Esophagus muscularis mucosa (tissue), 4 donors: ENCODE results near the gene SPSB4. TPM values are rescaled to one million over a fixed set of nuclear protein-coding genes. Genes with fewer than 3 reads are reported as not detected.
A peak's percentile ranks its signal among the peaks of the same experiment; 100 is the strongest.

Experiments
- DNase-seq: peaks from one replicate; pipeline ENCODE4 v3.0.0-alpha.2; 2017; ENCODE audit errors: extremely low spot score
- H3K27ac ChIP-seq, 4 donors: fragments of 200-600 bp; sonication (generic); replicated peaks in 1 of 4; 1 replicate in 3 of 4; 2 replicates in 1 of 4; pipeline ENCODE4 v1.5.1; 2016 to 2019; ENCODE audit warnings: mild to moderate bottlenecking in 1 of 4
- H3K27me3 ChIP-seq, 4 donors: fragments of 200-600 bp; sonication (generic); one replicate each; pipeline versions ENCODE4 v1.5.1 to v1.6.0; 2016 to 2019
- H3K36me3 ChIP-seq, 4 donors: fragments of 200-600 bp; sonication (generic); one replicate each; pipeline ENCODE4 v1.5.1; 2016 to 2019
- H3K4me1 ChIP-seq, 4 donors: fragments of 200-600 bp; sonication (generic); one replicate each; pipeline ENCODE4 v1.5.1; 2016 to 2019
- H3K4me3 ChIP-seq, 4 donors: fragments of 200-600 bp; sonication (generic); 1 replicate in 2 of 4; 2 replicates in 2 of 4; pipeline ENCODE4 v1.5.1; 2016 to 2019; ENCODE audit warnings: mild to moderate bottlenecking in 4 of 4, moderate library complexity in 1 of 4
- H3K9me3 ChIP-seq, 4 donors: fragments of 200-600 bp; sonication (generic); 1 replicate in 3 of 4; 2 replicates in 1 of 4; pipeline ENCODE4 v1.5.1; 2016 to 2019
- CTCF ChIP-seq, 3 experiments: fragments of 200-600 bp in 2 of 3; fragments of 450-650 bp in 1 of 3; sonication (generic) in 2 of 3; IDR thresholded peaks; one replicate each; pipeline ENCODE4 v1.5.1; 2017 to 2019; ENCODE audit warnings: antibody characterized with exemption in 3 of 3, mild to moderate bottlenecking in 2 of 3, moderate library complexity in 1 of 3
- EP300 ChIP-seq: sonication (generic); formaldehyde crosslinking; IDR thresholded peaks from one replicate; pipeline ENCODE4 v1.6.1; 2017; ENCODE audit warnings: antibody characterized with exemption
- POLR2A ChIP-seq: fragments of 450-650 bp; IDR thresholded peaks from one replicate; pipeline ENCODE4 v1.6.1; 2017; ENCODE audit warnings: antibody characterized with exemption, moderate library complexity, mild to moderate bottlenecking, low read depth
- POLR2AphosphoS5 ChIP-seq, 2 donors: sonication (generic); formaldehyde crosslinking; IDR thresholded peaks; one replicate each; pipeline ENCODE4 v1.6.1; 2017; ENCODE audit warnings: antibody characterized with exemption in 2 of 2
- WGBS: methylation state at CpG from one replicate; pipeline ENCODE4 v1.1.5; 2018; 5-methylcytosine and 5-hydroxymethylcytosine counted together
- intact Hi-C: fragments of 100-400 bp; cut with DNase I; formaldehyde crosslinking; loops from one replicate; pipeline ENCODE4 v1.15.1; 2023
- total RNA-seq, 4 donors: library from RNA; depleted of rRNA; stranded (reverse); fragments of >200 nt; gene quantifications; one replicate each; pipeline versions ENCODE4 v1.1.0 to v1.2.1, GENCODE V29; 2016

The SPSB4 gene
- total RNA-seq, 4 donors from 2014 or later, result 0.50 to 5.4 (median 1.8) TPM

- H3K4me3 ChIP-seq, result peak overlapping the region in 3 of 4 donors; percentile 35 to 50 (median 47)
- peaks cover 22 to 25% (median 24%) of the 10 kb centered on the region in 4 donors for H3K4me1 ChIP-seq
- WGBS, result 28% methylated on average over 9 of the region's 12 CpGs
- TF ChIP-seq POLR2A (no peak), CTCF (IDR thresholded peaks at IDR 0.05) (no peak), EP300 (no peak), POLR2AphosphoS5 (IDR thresholded peaks at IDR 0.05) (no peak)
- H3K27me3 ChIP-seq, result no peaks in the 10 kb centered on the region
- peak overlapping the region; percentile 65 to 77 (median 72) for H3K27ac ChIP-seq
- no peaks in the 10 kb centered on the region for H3K9me3 ChIP-seq
- H3K36me3 ChIP-seq, result no peaks in the 10 kb centered on the region
- no peak for DNase-seq
- intact Hi-C loops, result no loop called here
These were observed 25.1 kb downstream of the SPSB4 start for GRCh38 chr3:141076036-141076773.

- H3K4me3 ChIP-seq, result peak overlapping the region; percentile 35 to 50 (median 48)
- no peaks in the 10 kb centered on the region for H3K9me3 ChIP-seq
- H3K36me3 ChIP-seq, result no peaks in the 10 kb centered on the region
- DNase-seq, result no peak
- no peaks in the 10 kb centered on the region for H3K27me3 ChIP-seq
- TF ChIP-seq POLR2A, result no peak
- TF ChIP-seq EP300, result no peak
- TF ChIP-seq CTCF (IDR thresholded peaks at IDR 0.05), result peak in 1 of 3 experiments; percentile 3
- peak overlapping the region; percentile 65 to 77 (median 72) for H3K27ac ChIP-seq
- 2% methylated on average over 23 of the region's 23 CpGs for WGBS
- intact Hi-C loops, result no loop called here
- peaks cover 22 to 25% (median 24%) of the 10 kb centered on the region in 4 donors for H3K4me1 ChIP-seq
These were observed 25.8 kb downstream of the SPSB4 start for GRCh38 chr3:141076797-141077571.

- no peak for DNase-seq
- Histone ChIP-seq H3K4me3 (peak overlapping the region in 3 of 4 donors; percentile 47 to 50 (median 49)), H3K9me3 (no peaks in the 10 kb centered on the region), H3K4me1 (peaks cover 22 to 25% (median 24%) of the 10 kb centered on the region in 4 donors), H3K36me3 (no peaks in the 10 kb centered on the region), H3K27ac (peak overlapping the region; percentile 65 to 77 (median 72)), H3K27me3 (no peaks in the 10 kb centered on the region)
- intact Hi-C loops, result no loop called here
- WGBS, result 75% methylated on average over 4 of the region's 6 CpGs
- TF ChIP-seq EP300 (no peak), POLR2AphosphoS5 (IDR thresholded peaks at IDR 0.05) (no peak)
These were observed 26.5 kb downstream of the SPSB4 start for GRCh38 chr3:141077631-141078030.

GRCh38 chr3:141078200-141078599, 27.1 kb downstream of the SPSB4 start:
- intact Hi-C loops, result no loop called here
- WGBS, result 70% methylated on average over 2 of the region's 3 CpGs
- H3K4me3 ChIP-seq, result no peak overlapping the region
- no peaks in the 10 kb centered on the region for H3K27me3 ChIP-seq
- no peak for DNase-seq
- H3K27ac ChIP-seq, result no peak overlapping the region
- peaks cover 22 to 25% (median 24%) of the 10 kb centered on the region in 4 donors for H3K4me1 ChIP-seq
- no peak for TF ChIP-seq POLR2AphosphoS5 (IDR thresholded peaks at IDR 0.05)
- TF ChIP-seq POLR2A, result no peak
- H3K36me3 ChIP-seq, result no peaks in the 10 kb centered on the region
- H3K9me3 ChIP-seq, result no peaks in the 10 kb centered on the region

GRCh38 chr3:141080431-141080830, 29.3 kb downstream of the SPSB4 start:
- Histone ChIP-seq H3K4me1 (peaks cover 37 to 44% (median 41%) of the 10 kb centered on the region in 4 donors), H3K4me3 (no peak overlapping the region), H3K36me3 (no peaks in the 10 kb centered on the region), H3K27ac (no peak overlapping the region), H3K9me3 (no peaks in the 10 kb centered on the region), H3K27me3 (no peaks in the 10 kb centered on the region)
- TF ChIP-seq POLR2A (no peak), POLR2AphosphoS5 (IDR thresholded peaks at IDR 0.05) (no peak), CTCF (IDR thresholded peaks at IDR 0.05) (no peak), EP300 (no peak)
- no peak for DNase-seq
- intact Hi-C loops, result no loop called here
- 79% methylated on average over 2 of the region's 3 CpGs for WGBS
